HCT116 (cell line): ENCODE results near the gene IL11.

Experiments
- CEBPB ChIP-seq: IDR thresholded peaks from 2 replicates; pipeline ENCODE4 v1.6.1; 2012; ENCODE audit warnings: low read depth
- MAX ChIP-seq: IDR thresholded peaks from 2 replicates; pipeline ENCODE4 v1.6.1; 2012
- POLR2A ChIP-seq: IDR thresholded peaks from 2 replicates; pipeline ENCODE4 v1.7.0; 2011; ENCODE audit warnings: borderline replicate concordance; ENCODE audit not compliant: insufficient read depth, insufficient read length; ENCODE audit errors: extremely low read depth
- TCF7L2 ChIP-seq: IDR thresholded peaks from 2 replicates; pipeline ENCODE4 v1.7.0; 2011; ENCODE audit warnings: borderline replicate concordance, inconsistent platforms; ENCODE audit not compliant: insufficient read depth, insufficient read length; ENCODE audit errors: extremely low read depth
- ZNF274 ChIP-seq: fragments of 200-500 bp; sonication (Bioruptor generic); IDR thresholded peaks from 2 replicates; pipeline ENCODE4 v1.6.1; 2014; ENCODE audit warnings: mild to moderate bottlenecking, low read depth, low read length, inconsistent platforms
- TF ChIP-seq, protein P1 (sequence below), 3 experiments: fragments of 200-600 bp in 1 of 3; sonication (generic) in 1 of 3; IDR thresholded peaks in 2 of 3; conservative IDR thresholded peaks in 1 of 3; 2 replicates each; pipeline ENCODE4 v1.5.1; 2012 to 2017; ENCODE audit warnings: low read depth in 2 of 3, low read length in 2 of 3, antibody characterized with exemption in 1 of 3, borderline replicate concordance in 1 of 3, control low read depth in 1 of 3, mild to moderate bottlenecking in 1 of 3, mixed read lengths in 1 of 3, mixed run types in 1 of 3, moderate library complexity in 1 of 3; ENCODE audit not compliant: insufficient read depth in 1 of 3
- TF ChIP-seq, protein P2 (sequence below): IDR thresholded peaks from 2 replicates; pipeline ENCODE4 v1.6.1; 2012

GRCh38 chr19:55398200-55398925, 28.1 kb upstream of the IL11 start:
- no peak for TF ChIP-seq ZNF274
- TF ChIP-seq, protein P1, sequence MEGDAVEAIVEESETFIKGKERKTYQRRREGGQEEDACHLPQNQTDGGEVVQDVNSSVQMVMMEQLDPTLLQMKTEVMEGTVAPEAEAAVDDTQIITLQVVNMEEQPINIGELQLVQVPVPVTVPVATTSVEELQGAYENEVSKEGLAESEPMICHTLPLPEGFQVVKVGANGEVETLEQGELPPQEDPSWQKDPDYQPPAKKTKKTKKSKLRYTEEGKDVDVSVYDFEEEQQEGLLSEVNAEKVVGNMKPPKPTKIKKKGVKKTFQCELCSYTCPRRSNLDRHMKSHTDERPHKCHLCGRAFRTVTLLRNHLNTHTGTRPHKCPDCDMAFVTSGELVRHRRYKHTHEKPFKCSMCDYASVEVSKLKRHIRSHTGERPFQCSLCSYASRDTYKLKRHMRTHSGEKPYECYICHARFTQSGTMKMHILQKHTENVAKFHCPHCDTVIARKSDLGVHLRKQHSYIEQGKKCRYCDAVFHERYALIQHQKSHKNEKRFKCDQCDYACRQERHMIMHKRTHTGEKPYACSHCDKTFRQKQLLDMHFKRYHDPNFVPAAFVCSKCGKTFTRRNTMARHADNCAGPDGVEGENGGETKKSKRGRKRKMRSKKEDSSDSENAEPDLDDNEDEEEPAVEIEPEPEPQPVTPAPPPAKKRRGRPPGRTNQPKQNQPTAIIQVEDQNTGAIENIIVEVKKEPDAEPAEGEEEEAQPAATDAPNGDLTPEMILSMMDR (IDR thresholded peaks at IDR 0.05 in 2 of 3, conservative IDR thresholded peaks at IDR 0.05 in 1 of 3; ENCODE audit: borderline replicate concordance in 1 of 3, insufficient read depth in 1 of 3, low read depth in 2 of 3, low read length in 2 of 3) = no peak
- TF ChIP-seq MAX = no peak
- TF ChIP-seq POLR2A = no peak
- TF ChIP-seq, protein P2, sequence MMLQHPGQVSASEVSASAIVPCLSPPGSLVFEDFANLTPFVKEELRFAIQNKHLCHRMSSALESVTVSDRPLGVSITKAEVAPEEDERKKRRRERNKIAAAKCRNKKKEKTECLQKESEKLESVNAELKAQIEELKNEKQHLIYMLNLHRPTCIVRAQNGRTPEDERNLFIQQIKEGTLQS = no peak
- TF ChIP-seq CEBPB = no peak
- no peak for TF ChIP-seq TCF7L2
